Muscle of leg (tissue), 11 donors: ENCODE data around the gene ARHGEF11. TPM values are rescaled to one million over a fixed set of nuclear protein-coding genes. Genes with fewer than 3 reads are reported as not detected.

Experiments used
- DNase-seq: peaks from one replicate; pipeline ENCODE4 v3.0.0; 2013
- H3K27ac ChIP-seq: one replicate; pipeline ENCODE4 v1.5.1; 2013; ENCODE audit warnings: mild to moderate bottlenecking, low read length, control low read depth
- H3K27me3 ChIP-seq: one replicate; pipeline ENCODE4 v1.6.1; 2013; ENCODE audit warnings: low read length; ENCODE audit not compliant: control insufficient read depth, insufficient read depth
- H3K36me3 ChIP-seq: one replicate; pipeline ENCODE4 v1.6.1; 2013; ENCODE audit warnings: low read length; ENCODE audit not compliant: control insufficient read depth, insufficient read depth
- H3K4me1 ChIP-seq: one replicate; pipeline ENCODE4 v1.6.1; 2013; ENCODE audit warnings: low read length; ENCODE audit not compliant: control insufficient read depth, insufficient read depth
- H3K4me3 ChIP-seq: one replicate; pipeline ENCODE4 v1.5.1; 2013; ENCODE audit warnings: low read length, control low read depth
- H3K9me3 ChIP-seq: replicated peaks from 2 replicates; pipeline ENCODE4 v1.6.1; 2013; ENCODE audit warnings: low read depth, low read length; ENCODE audit not compliant: control insufficient read depth
- WGBS: methylation state at CpG from one replicate; pipeline ENCODE4 v1.1.5; 2013; ENCODE audit warnings: missing lambda C conversion rate; ENCODE audit not compliant: insufficient coverage; 5-methylcytosine and 5-hydroxymethylcytosine counted together
- polyA plus RNA-seq, 8 donors: library from polyadenylated mRNA; unstranded; fragments of 120-200 nt; gene quantifications; one replicate each; pipeline versions ENCODE4 v1.2.1 to v1.2.3, GENCODE V29; 2013; ENCODE audit warnings: inconsistent platforms in 1 of 8, low replicate concordance in 1 of 8; ENCODE audit not compliant: insufficient read length in 8 of 8, insufficient read depth in 1 of 8
- total RNA-seq: library from RNA; stranded (reverse); fragments of 120-200 nt; gene quantifications from one replicate; pipeline ENCODE4 v1.2.4, GENCODE V29; 2013

ARHGEF11 gene
- total and polyA plus RNA-seq, 9 donors: 18.4 to 30.0 (median 22.3) TPM

- Histone ChIP-seq H3K27ac (no peak overlapping the region), H3K4me1 (peaks cover 31% of the 10 kb centered on the region), H3K27me3 (peaks cover 16% of the 10 kb centered on the region), H3K36me3 (no peaks in the 10 kb centered on the region), H3K4me3 (no peak overlapping the region), H3K9me3 (no peaks in the 10 kb centered on the region)
- 84% methylated on average over 5 of the region's 13 CpGs for WGBS
- DNase-seq: no peak
Measured at GRCh38 chr1:156885880-156886355, 159.6 kb downstream of the ARHGEF11 start.

GRCh38 chr1:156885314-156885713, 160.2 kb downstream of the ARHGEF11 start:
- H3K4me3 ChIP-seq: no peak overlapping the region
- no peak overlapping the region for H3K27ac ChIP-seq
- peaks cover 34% of the 10 kb centered on the region for H3K4me1 ChIP-seq
- peaks cover 16% of the 10 kb centered on the region for H3K27me3 ChIP-seq
- DNase-seq: no peak
- no peaks in the 10 kb centered on the region for H3K9me3 ChIP-seq
- no CpG with 5 or more reads among the region's 1 CpG for WGBS
- no peaks in the 10 kb centered on the region for H3K36me3 ChIP-seq

Other genes starting within 250 kb of the ARHGEF11 start
- 0.71 TPM for gene SH2D2A, start 228.9 kb downstream of the ARHGEF11 start, total RNA-seq
- 1 to 10 TPM in 4 of 8 donors, under 1 TPM in 4; 0.61 to 1.4 (median 0.98) TPM for gene SH2D2A, start 228.9 kb downstream of the ARHGEF11 start, polyA plus RNA-seq
- gene INSRR, start 186.6 kb downstream of the ARHGEF11 start, total RNA-seq: 0.18 TPM
- 1 to 10 TPM in 3 of 8 donors, under 1 TPM in 5; 0.40 to 1.2 (median 0.66) TPM for gene INSRR, start 186.6 kb downstream of the ARHGEF11 start, polyA plus RNA-seq
- 0.35 TPM for gene NTRK1, start 184.9 kb downstream of the ARHGEF11 start, total RNA-seq
- 1 to 10 TPM in 3 of 8 donors, under 1 TPM in 5; 0.41 to 1.9 (median 0.91) TPM for gene NTRK1, start 184.9 kb downstream of the ARHGEF11 start, polyA plus RNA-seq
- 12.2 TPM for gene PEAR1, start 152.0 kb downstream of the ARHGEF11 start, total RNA-seq
- 10 to 100 TPM; 17.9 to 35.0 (median 28.7) TPM for gene PEAR1, start 152.0 kb downstream of the ARHGEF11 start, polyA plus RNA-seq
- 0.53 TPM for gene LRRC71, start 125.1 kb downstream of the ARHGEF11 start, total RNA-seq
- 1 to 10 TPM in 4 of 8 donors, under 1 TPM in 4; 0.39 to 1.5 (median 0.92) TPM for gene LRRC71, start 125.1 kb downstream of the ARHGEF11 start, polyA plus RNA-seq
- gene ETV3L, start 54.1 kb upstream of the ARHGEF11 start, total RNA-seq: not detected
- not detected for gene ETV3L, start 54.1 kb upstream of the ARHGEF11 start, polyA plus RNA-seq
- 9.8 TPM for gene ETV3, start 92.7 kb upstream of the ARHGEF11 start, total RNA-seq
- gene ETV3, start 92.7 kb upstream of the ARHGEF11 start, polyA plus RNA-seq: 10 to 100 TPM; 12.1 to 21.2 (median 15.3) TPM